ENCODE results near the gene ARHGEF6.

DNA sequence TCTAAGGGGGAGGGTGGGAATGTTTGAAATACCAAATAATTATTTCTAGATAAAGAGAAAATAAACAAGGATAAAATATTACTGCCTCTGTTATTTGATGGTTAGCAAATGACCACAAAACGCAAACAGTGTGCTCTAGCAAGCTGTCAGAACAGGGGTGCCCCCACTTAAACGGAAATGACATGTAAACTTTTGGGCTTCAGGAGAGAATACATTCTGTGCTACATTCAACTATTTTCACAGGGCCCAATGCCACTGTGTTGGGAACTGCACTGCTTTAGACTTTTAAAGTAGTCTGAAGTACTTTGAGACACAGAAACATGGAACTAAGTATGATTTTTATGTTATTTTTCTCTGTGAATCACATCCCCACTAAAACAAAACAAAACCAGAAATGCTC, 118.6 kb downstream of the ARHGEF6 start:
- TF ChIP-seq, protein P1, sequence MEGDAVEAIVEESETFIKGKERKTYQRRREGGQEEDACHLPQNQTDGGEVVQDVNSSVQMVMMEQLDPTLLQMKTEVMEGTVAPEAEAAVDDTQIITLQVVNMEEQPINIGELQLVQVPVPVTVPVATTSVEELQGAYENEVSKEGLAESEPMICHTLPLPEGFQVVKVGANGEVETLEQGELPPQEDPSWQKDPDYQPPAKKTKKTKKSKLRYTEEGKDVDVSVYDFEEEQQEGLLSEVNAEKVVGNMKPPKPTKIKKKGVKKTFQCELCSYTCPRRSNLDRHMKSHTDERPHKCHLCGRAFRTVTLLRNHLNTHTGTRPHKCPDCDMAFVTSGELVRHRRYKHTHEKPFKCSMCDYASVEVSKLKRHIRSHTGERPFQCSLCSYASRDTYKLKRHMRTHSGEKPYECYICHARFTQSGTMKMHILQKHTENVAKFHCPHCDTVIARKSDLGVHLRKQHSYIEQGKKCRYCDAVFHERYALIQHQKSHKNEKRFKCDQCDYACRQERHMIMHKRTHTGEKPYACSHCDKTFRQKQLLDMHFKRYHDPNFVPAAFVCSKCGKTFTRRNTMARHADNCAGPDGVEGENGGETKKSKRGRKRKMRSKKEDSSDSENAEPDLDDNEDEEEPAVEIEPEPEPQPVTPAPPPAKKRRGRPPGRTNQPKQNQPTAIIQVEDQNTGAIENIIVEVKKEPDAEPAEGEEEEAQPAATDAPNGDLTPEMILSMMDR (IDR thresholded peaks at IDR 0.05): no peak
- no peak for TF ChIP-seq POLR2A (IDR thresholded peaks at IDR 0.05)
